IMR-90 (cell line): ENCODE data around the gene GRID1.
A peak's percentile ranks its signal among the peaks of the same experiment; 100 is the strongest.

Experiments used
- CEBPB ChIP-seq: IDR thresholded peaks from 2 replicates; pipeline ENCODE4 v1.6.1; 2012; ENCODE audit warnings: low read depth, low read length, improper control_type of control experiment
- CTCF ChIP-seq: conservative IDR thresholded peaks from 2 replicates; pipeline ENCODE4 v1.5.1; 2012; ENCODE audit warnings: mild to moderate bottlenecking, low read depth, low read length, improper control_type of control experiment
- MAFK ChIP-seq: IDR thresholded peaks from 2 replicates; pipeline ENCODE4 v1.6.1; 2012; ENCODE audit warnings: low read depth, low read length, improper control_type of control experiment
- POLR2A ChIP-seq: IDR thresholded peaks from 2 replicates; pipeline ENCODE4 v1.6.1; 2012; ENCODE audit warnings: mild to moderate bottlenecking, low read depth, low read length
- RCOR1 ChIP-seq: IDR thresholded peaks from 2 replicates; pipeline ENCODE4 v1.6.1; 2012; ENCODE audit warnings: mild to moderate bottlenecking, low read length, improper control_type of control experiment; ENCODE audit not compliant: insufficient replicate concordance

- peak; percentile 35 for TF ChIP-seq CTCF
- no peak for TF ChIP-seq MAFK
- TF ChIP-seq CEBPB, result no peak
- TF ChIP-seq RCOR1, result no peak
- TF ChIP-seq POLR2A, result no peak
Observed at GRCh38 chr10:86349474-86349873, 17.1 kb downstream of the GRID1 start.
